ENCODE data around the gene LBHD2. TPM values are rescaled to one million over a fixed set of nuclear protein-coding genes. Genes with fewer than 3 reads are reported as not detected.

Gene LBHD2
- total and polyA plus RNA-seq, 2 experiments from 2014 or later = not detected

DNA sequence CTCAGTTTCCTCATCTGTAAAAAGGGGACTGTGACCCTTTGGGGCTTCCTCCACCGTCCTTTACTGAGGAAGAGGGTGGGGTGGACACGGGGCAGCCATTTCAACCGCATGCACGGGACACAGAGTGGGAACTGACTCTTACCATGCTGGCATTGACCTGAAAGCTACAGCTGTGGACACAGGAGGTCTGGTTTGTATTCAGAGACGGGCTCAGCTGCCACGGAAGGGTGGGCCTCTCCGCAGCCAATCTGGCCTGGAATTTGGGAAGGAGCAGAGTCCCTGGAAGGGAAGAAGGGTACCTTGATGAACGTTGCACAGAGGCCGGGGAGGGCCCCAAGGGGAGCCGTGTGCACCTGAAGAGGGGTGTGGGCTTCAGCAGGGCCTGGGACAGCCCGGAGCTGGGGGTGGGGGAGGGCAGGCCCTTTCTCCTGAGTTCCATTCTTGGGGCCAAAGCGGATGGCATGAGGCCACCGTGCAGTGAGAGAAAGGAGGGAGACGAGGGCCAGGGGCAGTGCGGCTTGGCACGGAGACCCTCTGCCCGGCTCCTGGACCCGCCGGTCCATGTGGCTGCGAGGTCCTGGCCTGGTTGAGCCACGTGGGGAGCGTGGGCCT, 53.8 kb downstream of the LBHD2 start (continued):
- TF ChIP-seq, protein P1, sequence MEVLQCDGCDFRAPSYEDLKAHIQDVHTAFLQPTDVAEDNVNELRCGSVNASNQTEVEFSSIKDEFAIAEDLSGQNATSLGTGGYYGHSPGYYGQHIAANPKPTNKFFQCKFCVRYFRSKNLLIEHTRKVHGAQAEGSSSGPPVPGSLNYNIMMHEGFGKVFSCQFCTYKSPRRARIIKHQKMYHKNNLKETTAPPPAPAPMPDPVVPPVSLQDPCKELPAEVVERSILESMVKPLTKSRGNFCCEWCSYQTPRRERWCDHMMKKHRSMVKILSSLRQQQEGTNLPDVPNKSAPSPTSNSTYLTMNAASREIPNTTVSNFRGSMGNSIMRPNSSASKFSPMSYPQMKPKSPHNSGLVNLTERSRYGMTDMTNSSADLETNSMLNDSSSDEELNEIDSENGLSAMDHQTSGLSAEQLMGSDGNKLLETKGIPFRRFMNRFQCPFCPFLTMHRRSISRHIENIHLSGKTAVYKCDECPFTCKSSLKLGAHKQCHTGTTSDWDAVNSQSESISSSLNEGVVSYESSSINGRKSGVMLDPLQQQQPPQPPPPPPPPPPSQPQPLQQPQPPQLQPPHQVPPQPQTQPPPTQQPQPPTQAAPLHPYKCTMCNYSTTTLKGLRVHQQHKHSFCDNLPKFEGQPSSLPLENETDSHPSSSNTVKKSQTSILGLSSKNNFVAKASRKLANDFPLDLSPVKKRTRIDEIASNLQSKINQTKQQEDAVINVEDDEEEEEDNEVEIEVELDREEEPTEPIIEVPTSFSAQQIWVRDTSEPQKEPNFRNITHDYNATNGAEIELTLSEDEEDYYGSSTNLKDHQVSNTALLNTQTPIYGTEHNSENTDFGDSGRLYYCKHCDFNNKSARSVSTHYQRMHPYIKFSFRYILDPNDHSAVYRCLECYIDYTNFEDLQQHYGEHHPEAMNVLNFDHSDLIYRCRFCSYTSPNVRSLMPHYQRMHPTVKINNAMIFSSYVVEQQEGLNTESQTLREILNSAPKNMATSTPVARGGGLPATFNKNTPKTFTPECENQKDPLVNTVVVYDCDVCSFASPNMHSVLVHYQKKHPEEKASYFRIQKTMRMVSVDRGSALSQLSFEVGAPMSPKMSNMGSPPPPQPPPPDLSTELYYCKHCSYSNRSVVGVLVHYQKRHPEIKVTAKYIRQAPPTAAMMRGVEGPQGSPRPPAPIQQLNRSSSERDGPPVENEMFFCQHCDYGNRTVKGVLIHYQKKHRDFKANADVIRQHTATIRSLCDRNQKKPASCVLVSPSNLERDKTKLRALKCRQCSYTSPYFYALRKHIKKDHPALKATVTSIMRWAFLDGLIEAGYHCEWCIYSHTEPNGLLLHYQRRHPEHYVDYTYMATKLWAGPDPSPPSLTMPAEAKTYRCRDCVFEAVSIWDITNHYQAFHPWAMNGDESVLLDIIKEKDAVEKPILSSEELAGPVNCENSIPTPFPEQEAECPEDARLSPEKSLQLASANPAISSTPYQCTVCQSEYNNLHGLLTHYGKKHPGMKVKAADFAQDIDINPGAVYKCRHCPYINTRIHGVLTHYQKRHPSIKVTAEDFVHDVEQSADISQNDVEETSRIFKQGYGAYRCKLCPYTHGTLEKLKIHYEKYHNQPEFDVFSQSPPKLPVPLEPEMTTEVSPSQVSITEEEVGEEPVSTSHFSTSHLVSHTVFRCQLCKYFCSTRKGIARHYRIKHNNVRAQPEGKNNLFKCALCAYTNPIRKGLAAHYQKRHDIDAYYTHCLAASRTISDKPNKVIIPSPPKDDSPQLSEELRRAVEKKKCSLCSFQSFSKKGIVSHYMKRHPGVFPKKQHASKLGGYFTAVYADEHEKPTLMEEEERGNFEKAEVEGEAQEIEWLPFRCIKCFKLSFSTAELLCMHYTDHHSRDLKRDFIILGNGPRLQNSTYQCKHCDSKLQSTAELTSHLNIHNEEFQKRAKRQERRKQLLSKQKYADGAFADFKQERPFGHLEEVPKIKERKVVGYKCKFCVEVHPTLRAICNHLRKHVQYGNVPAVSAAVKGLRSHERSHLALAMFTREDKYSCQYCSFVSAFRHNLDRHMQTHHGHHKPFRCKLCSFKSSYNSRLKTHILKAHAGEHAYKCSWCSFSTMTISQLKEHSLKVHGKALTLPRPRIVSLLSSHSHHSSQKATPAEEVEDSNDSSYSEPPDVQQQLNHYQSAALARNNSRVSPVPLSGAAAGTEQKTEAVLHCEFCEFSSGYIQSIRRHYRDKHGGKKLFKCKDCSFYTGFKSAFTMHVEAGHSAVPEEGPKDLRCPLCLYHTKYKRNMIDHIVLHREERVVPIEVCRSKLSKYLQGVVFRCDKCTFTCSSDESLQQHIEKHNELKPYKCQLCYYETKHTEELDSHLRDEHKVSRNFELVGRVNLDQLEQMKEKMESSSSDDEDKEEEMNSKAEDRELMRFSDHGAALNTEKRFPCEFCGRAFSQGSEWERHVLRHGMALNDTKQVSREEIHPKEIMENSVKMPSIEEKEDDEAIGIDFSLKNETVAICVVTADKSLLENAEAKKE (CRISPR knock-in tag; IDR thresholded peaks at IDR 0.05) = no peak
- TF ChIP-seq EZH2 (IDR thresholded peaks at IDR 0.05; ENCODE audit: low read depth, unreplicated experiment) = no peak
- TF ChIP-seq CTCF (conservative IDR thresholded peaks at IDR 0.05; ENCODE audit: low read depth in 2 of 2) = no peak
- no peak for TF ChIP-seq POLR2AphosphoS5 (IDR thresholded peaks at IDR 0.05; ENCODE audit: low read depth)

DNA sequence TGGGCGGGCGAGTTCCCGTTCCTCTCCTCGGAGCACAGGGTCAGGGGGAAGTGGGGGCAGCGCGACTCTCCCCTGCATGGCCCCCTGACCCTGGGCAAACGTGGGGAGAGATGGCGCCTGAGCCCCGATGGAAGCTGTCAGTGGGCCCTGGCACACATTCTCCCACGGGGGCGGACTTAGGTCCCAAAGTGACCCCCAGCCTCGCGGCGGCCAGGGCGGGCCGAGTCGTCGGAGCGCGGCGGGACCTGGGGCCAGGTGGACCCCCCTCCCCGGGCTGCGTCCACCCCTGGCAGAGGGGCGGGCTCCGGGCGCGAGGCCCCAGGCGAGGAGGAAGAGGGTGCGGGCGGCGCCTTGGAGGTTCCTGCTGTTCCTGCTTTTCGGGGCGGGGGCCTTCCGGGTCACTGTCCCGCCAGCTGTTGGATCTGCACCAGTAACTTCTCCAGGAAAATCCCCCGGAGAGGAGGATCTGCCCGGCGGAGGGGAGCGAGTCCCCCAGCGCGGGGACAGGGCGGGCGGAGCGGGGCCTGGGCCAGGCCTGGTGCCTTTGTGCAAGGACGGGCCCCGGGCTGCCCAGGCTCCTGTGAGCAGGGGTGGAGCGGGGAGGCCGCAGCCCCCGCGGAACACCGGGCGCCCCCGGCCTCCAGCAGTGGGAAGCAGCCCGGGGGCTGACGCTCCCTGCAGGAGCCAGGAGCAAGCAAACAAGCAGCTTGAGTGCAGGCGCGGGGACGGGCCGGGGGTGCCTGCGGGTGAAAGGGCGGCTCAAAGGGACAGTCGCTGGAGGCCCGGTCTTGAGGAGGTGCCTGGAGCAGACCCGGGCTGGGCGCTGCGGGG, 54.5 kb downstream of the LBHD2 start:
- no peaks in the 10 kb centered on the region; the same call in 2 of the 3 replicates for H3K9me3 Mint-ChIP-seq
- ATAC-seq (peak; percentile 54), DNase-seq (ENCODE audit: low spot score) (no peak)
- peak overlapping the region; percentile 76 for H3K4me3 Mint-ChIP-seq
- TF ChIP-seq EZH2phosphoT487 (IDR thresholded peaks at IDR 0.05; ENCODE audit: unreplicated experiment) = no peak
- TF ChIP-seq NANOG (IDR thresholded peaks at IDR 0.05; ENCODE audit: borderline replicate concordance) = no peak
- peak; percentile 39 for TF ChIP-seq EZH2 (IDR thresholded peaks at IDR 0.05; ENCODE audit: low read depth, unreplicated experiment)
- no peak for TF ChIP-seq REST (IDR thresholded peaks at IDR 0.05; ENCODE audit: unreplicated experiment)
- TF ChIP-seq POLR2AphosphoS5 (IDR thresholded peaks at IDR 0.05; ENCODE audit: low read depth) = no peak
- no peak overlapping the region for H3K27ac ChIP-seq (ENCODE audit: low read depth)
- no peaks in the 10 kb centered on the region for H3K36me3 ChIP-seq (ENCODE audit: insufficient read depth)
- peak overlapping the region; percentile 99 for H2AFZ ChIP-seq
- peak overlapping the region; percentile 75 for H3K4me3 ChIP-seq
- H3K79me2 ChIP-seq (replicated peaks; ENCODE audit: insufficient read depth) = no peaks in the 10 kb centered on the region
- H3K4me1 ChIP-seq (ENCODE audit: insufficient read depth) = peaks cover 16% of the 10 kb centered on the region
- H3K4me2 ChIP-seq = peak overlapping the region; percentile 95
- H3K27me3 Mint-ChIP-seq (ENCODE audit: insufficient read depth, low read depth, poor library complexity) = peaks cover 27% of the 10 kb centered on the region
- H3K27ac Mint-ChIP-seq = no peak overlapping the region
- H3F3A ChIP-seq (replicated peaks; ENCODE audit: low read depth) = 0 out of 2 replicates have a peak, but pooled peaks cover 2% of the 10 kb centered on the region
- H3K4me1 Mint-ChIP-seq = peaks cover 37% of the 10 kb centered on the region
- H3K36me3 Mint-ChIP-seq (ENCODE audit: low read depth) = no peaks in the 10 kb centered on the region
- H3K27me3 ChIP-seq (ENCODE audit: insufficient read depth) = peaks cover 32% of the 10 kb centered on the region
- H4K20me1 ChIP-seq (replicated peaks; ENCODE audit: insufficient read depth) = no peaks in the 10 kb centered on the region
- no peaks in the 10 kb centered on the region for H3K9me2 ChIP-seq (ENCODE audit: insufficient read depth)

Data from GM23338 (cell line).